GM23338 (cell line): ENCODE data around the gene HCK. TPM values are rescaled to one million over a fixed set of nuclear protein-coding genes. Genes with fewer than 3 reads are reported as not detected.

Experiments
- ATAC-seq: fragments of 200-7000 bp; cut with Tn5 transposase; 3 replicates; pipeline ENCODE4 v1.9.1; 2020
- DNase-seq: peaks from one replicate; pipeline ENCODE4 v3.0.0-alpha.2; 2015; ENCODE audit warnings: low spot score
- H2AFZ ChIP-seq: fragments of 200-600 bp; sonication (generic); 2 replicates; pipeline ENCODE4 v1.8.0; 2016; ENCODE audit warnings: antibody characterized with exemption, mild to moderate bottlenecking, moderate library complexity
- H3F3A ChIP-seq: fragments of 200-600 bp; sonication (generic); replicated peaks from 2 replicates; pipeline ENCODE4 v1.8.0; 2017; ENCODE audit warnings: antibody characterized with exemption, mixed run types, low read depth
- H3K27ac ChIP-seq: fragments of 200-600 bp; sonication (generic); 2 replicates; pipeline ENCODE4 v1.6.1; 2016; ENCODE audit warnings: low read depth
- H3K27me3 ChIP-seq: fragments of 200-600 bp; sonication (generic); 2 replicates; pipeline ENCODE4 v1.8.0; 2016; ENCODE audit warnings: mild to moderate bottlenecking, mixed run types, moderate library complexity; ENCODE audit not compliant: insufficient read depth
- H3K36me3 ChIP-seq: fragments of 200-600 bp; sonication (generic); 2 replicates; pipeline ENCODE4 v1.8.0; 2016; ENCODE audit warnings: mild to moderate bottlenecking; ENCODE audit not compliant: insufficient read depth
- H3K4me1 ChIP-seq: fragments of 200-600 bp; sonication (generic); 2 replicates; pipeline ENCODE4 v1.8.0; 2016; ENCODE audit warnings: mild to moderate bottlenecking, moderate library complexity; ENCODE audit not compliant: insufficient read depth
- H3K4me2 ChIP-seq: fragments of 200-600 bp; sonication (generic); 2 replicates; pipeline ENCODE4 v1.7.1; 2017; ENCODE audit warnings: mixed run types
- H3K4me3 ChIP-seq: fragments of 200-600 bp; sonication (generic); 2 replicates; pipeline ENCODE4 v1.6.1; 2016; ENCODE audit warnings: mixed run types
- H3K79me2 ChIP-seq: fragments of 200-600 bp; sonication (generic); replicated peaks from 2 replicates; pipeline ENCODE4 v1.8.0; 2017; ENCODE audit warnings: mild to moderate bottlenecking; ENCODE audit not compliant: insufficient read depth
- H3K9me2 ChIP-seq: fragments of 200-600 bp; sonication (generic); 2 replicates; pipeline ENCODE4 v1.8.0; 2017; ENCODE audit not compliant: insufficient read depth
- H4K20me1 ChIP-seq: fragments of 200-600 bp; sonication (generic); replicated peaks from 2 replicates; pipeline ENCODE4 v1.8.0; 2017; ENCODE audit warnings: mild to moderate bottlenecking; ENCODE audit not compliant: insufficient read depth
- H3K27ac Mint-ChIP-seq: 2 replicates; pipeline ENCODE4 v1.8.0; 2020; ENCODE audit warnings: inconsistent platforms, mild to moderate bottlenecking, moderate library complexity, mixed read lengths
- H3K27me3 Mint-ChIP-seq: 3 replicates; pipeline ENCODE4 v1.8.0; 2022; ENCODE audit warnings: low read depth, mild to moderate bottlenecking, moderate library complexity, mixed read lengths, inconsistent platforms; ENCODE audit not compliant: insufficient read depth, poor library complexity
- H3K36me3 Mint-ChIP-seq: 3 replicates; pipeline ENCODE4 v1.8.0; 2021; ENCODE audit warnings: low read depth, mild to moderate bottlenecking, inconsistent platforms, moderate library complexity, mixed read lengths
- H3K4me1 Mint-ChIP-seq: 3 replicates; pipeline ENCODE4 v1.8.0; 2020; ENCODE audit warnings: mild to moderate bottlenecking, inconsistent platforms, mixed read lengths
- H3K4me3 Mint-ChIP-seq: 3 replicates; pipeline ENCODE4 v1.8.0; 2021; ENCODE audit warnings: moderate library complexity, mild to moderate bottlenecking, inconsistent platforms, mixed read lengths
- H3K9me3 Mint-ChIP-seq: 3 replicates; pipeline ENCODE4 v1.8.0; 2020; ENCODE audit warnings: moderate library complexity, mild to moderate bottlenecking, inconsistent platforms, mixed read lengths
- EZH2 ChIP-seq: fragments of 200-600 bp; sonication (generic); IDR thresholded peaks from one replicate; pipeline ENCODE4 v1.8.0; 2017; ENCODE audit warnings: antibody characterized with exemption, mild to moderate bottlenecking, low read depth; ENCODE audit not compliant: unreplicated experiment
- JUNB ChIP-seq: IDR thresholded peaks from one replicate; pipeline ENCODE4 v1.6.1; 2016; ENCODE audit warnings: antibody characterized with exemption; ENCODE audit not compliant: unreplicated experiment
- NANOG ChIP-seq: IDR thresholded peaks from 2 replicates; pipeline ENCODE4 v1.6.1; 2016; ENCODE audit warnings: antibody characterized with exemption, borderline replicate concordance
- POLR2AphosphoS5 ChIP-seq: IDR thresholded peaks from 2 replicates; pipeline ENCODE4 v1.6.1; 2016; ENCODE audit warnings: antibody characterized with exemption, low read depth
- STAT1 ChIP-seq: IDR thresholded peaks from one replicate; pipeline ENCODE4 v1.6.1; 2016; ENCODE audit warnings: antibody characterized with exemption; ENCODE audit not compliant: unreplicated experiment
- polyA plus RNA-seq: library from polyadenylated mRNA; unstranded; fragments of >200 nt; fragmentation: Nextera tagmentation; extraction: Ambion mirVana; gene quantifications from 2 replicates; pipeline ENCODE4 v1.2.1, GENCODE V29; 2016
- total RNA-seq: library from RNA; depleted of rRNA; stranded (reverse); fragments of >200 nt; shearing (Covaris generic); gene quantifications from 2 replicates; pipeline ENCODE4 v1.2.3, GENCODE V29; 2014
- TF ChIP-seq, protein P1 (sequence below), 2 experiments: fragments of 200-600 bp in 1 of 2; sonication (generic) in 1 of 2; conservative IDR thresholded peaks; 2 replicates each; pipeline versions ENCODE4 v1.5.1 to v1.6.1; 2016 to 2017; ENCODE audit warnings: antibody characterized with exemption in 2 of 2, low read depth in 2 of 2, mild to moderate bottlenecking in 2 of 2, moderate library complexity in 1 of 2

HCK gene
- total and polyA plus RNA-seq, 2 experiments from 2014 or later: 0.97 TPM; not detected in 1

GRCh38 chr20:32124916-32125454 lies 72.9 kb downstream of the HCK start (continued):
- TF ChIP-seq, protein P1, sequence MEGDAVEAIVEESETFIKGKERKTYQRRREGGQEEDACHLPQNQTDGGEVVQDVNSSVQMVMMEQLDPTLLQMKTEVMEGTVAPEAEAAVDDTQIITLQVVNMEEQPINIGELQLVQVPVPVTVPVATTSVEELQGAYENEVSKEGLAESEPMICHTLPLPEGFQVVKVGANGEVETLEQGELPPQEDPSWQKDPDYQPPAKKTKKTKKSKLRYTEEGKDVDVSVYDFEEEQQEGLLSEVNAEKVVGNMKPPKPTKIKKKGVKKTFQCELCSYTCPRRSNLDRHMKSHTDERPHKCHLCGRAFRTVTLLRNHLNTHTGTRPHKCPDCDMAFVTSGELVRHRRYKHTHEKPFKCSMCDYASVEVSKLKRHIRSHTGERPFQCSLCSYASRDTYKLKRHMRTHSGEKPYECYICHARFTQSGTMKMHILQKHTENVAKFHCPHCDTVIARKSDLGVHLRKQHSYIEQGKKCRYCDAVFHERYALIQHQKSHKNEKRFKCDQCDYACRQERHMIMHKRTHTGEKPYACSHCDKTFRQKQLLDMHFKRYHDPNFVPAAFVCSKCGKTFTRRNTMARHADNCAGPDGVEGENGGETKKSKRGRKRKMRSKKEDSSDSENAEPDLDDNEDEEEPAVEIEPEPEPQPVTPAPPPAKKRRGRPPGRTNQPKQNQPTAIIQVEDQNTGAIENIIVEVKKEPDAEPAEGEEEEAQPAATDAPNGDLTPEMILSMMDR (conservative IDR thresholded peaks at IDR 0.05; ENCODE audit: low read depth in 2 of 2): no peak
- TF ChIP-seq STAT1: no peak

- H3K27me3 Mint-ChIP-seq: peaks cover 8% of the 10 kb centered on the region
- no peak overlapping the region for H3K27ac ChIP-seq
- no peak for ATAC-seq
These were observed 73.5 kb downstream of the HCK start for GRCh38 chr20:32125506-32125905.

GRCh38 chr20:32126919-32127318 lies 74.9 kb downstream of the HCK start:
- H3K4me2 ChIP-seq: 0 out of 2 replicates have a peak overlapping the region, but pooled peaks have one; percentile 25
- Mint-ChIP-seq H3K36me3 (peaks cover 28% of the 10 kb centered on the region), H3K4me3 (no peak overlapping the region), H3K27me3 (peaks cover 8% of the 10 kb centered on the region), H3K9me3 (peaks cover 16% of the 10 kb centered on the region), H3K4me1 (peaks cover 24% of the 10 kb centered on the region; the same call in 2 of the 3 replicates), H3K27ac (no peak overlapping the region)
- no peaks in the 10 kb centered on the region for H3K27me3 ChIP-seq
- TF ChIP-seq POLR2AphosphoS5: no peak
- TF ChIP-seq, protein P1 (conservative IDR thresholded peaks at IDR 0.05; ENCODE audit: low read depth in 2 of 2): no peak
- TF ChIP-seq EZH2: no peak
- TF ChIP-seq JUNB: no peak
- H3K79me2 ChIP-seq: peaks cover 85% of the 10 kb centered on the region
- peaks cover 3% of the 10 kb centered on the region for H3K36me3 ChIP-seq
- no peak overlapping the region for H2AFZ ChIP-seq
- H3K27ac ChIP-seq: peak overlapping the region; percentile 5; the same call in 1 of the 2 replicates
- no peaks in the 10 kb centered on the region for H3F3A ChIP-seq
- peaks cover 20% of the 10 kb centered on the region for H4K20me1 ChIP-seq
- H3K4me3 ChIP-seq: no peak overlapping the region
- no peaks in the 10 kb centered on the region for H3K9me2 ChIP-seq
- peaks cover 10% of the 10 kb centered on the region for H3K4me1 ChIP-seq
- DNase-seq (no peak), ATAC-seq (no peak)

More at GRCh38 chr20:32125506-32125905, 73.5 kb downstream of the HCK start:
- H3K27me3 ChIP-seq: no peaks in the 10 kb centered on the region
- peaks cover 22% of the 10 kb centered on the region for H3K9me3 Mint-ChIP-seq
- H2AFZ ChIP-seq: no peak overlapping the region
- no peak overlapping the region for H3K4me2 ChIP-seq
- no peaks in the 10 kb centered on the region for H3F3A ChIP-seq
- DNase-seq: peak; percentile 32
- TF ChIP-seq NANOG (no peak), EZH2 (no peak)
- TF ChIP-seq, protein P1 (conservative IDR thresholded peaks at IDR 0.05; ENCODE audit: low read depth in 2 of 2): no peak
- no peaks in the 10 kb centered on the region for H3K9me2 ChIP-seq
- no peak overlapping the region for H3K4me3 ChIP-seq
- H4K20me1 ChIP-seq: peaks cover 23% of the 10 kb centered on the region
- no peak overlapping the region for H3K4me3 Mint-ChIP-seq
- H3K27ac Mint-ChIP-seq: no peak overlapping the region
- H3K79me2 ChIP-seq: peaks cover 78% of the 10 kb centered on the region
- H3K4me1 ChIP-seq: peaks cover 10% of the 10 kb centered on the region
- peaks cover 3% of the 10 kb centered on the region for H3K36me3 ChIP-seq
- H3K4me1 Mint-ChIP-seq: peaks cover 18% of the 10 kb centered on the region; the same call in 2 of the 3 replicates
- peaks cover 31% of the 10 kb centered on the region for H3K36me3 Mint-ChIP-seq
